ENCODE measurements around the gene OGFRL1. TPM values are rescaled to one million over a fixed set of nuclear protein-coding genes. Genes with fewer than 3 reads are reported as not detected.

OGFRL1 gene
- total and polyA plus RNA-seq, 9 of the 15 experiments (the other 6 are each of a cell fraction or from before 2014, with no cell fraction given): 0.01 to 0.07 (median 0.03) TPM

DNA sequence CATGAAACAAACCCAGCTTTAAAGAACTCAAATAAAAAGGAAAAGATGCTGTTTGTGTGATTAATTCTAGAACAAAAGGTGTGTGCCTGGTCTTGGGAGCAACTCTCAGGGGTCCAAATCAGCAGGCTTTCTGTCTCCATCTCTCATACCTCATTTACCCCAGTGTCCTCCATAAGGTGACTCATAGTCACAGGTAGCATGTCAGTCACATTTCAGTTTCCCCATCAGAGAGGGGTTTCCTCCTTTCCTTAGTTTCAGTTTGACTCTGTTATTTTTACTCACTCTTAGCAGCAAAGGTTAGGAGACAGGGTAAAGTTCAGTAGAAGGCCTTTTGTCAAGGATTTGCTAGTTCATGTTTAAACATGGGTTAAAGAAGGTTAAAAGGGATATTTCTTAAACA is 46.2 kb downstream of the OGFRL1 start (continued):
- TF ChIP-seq, protein P1, sequence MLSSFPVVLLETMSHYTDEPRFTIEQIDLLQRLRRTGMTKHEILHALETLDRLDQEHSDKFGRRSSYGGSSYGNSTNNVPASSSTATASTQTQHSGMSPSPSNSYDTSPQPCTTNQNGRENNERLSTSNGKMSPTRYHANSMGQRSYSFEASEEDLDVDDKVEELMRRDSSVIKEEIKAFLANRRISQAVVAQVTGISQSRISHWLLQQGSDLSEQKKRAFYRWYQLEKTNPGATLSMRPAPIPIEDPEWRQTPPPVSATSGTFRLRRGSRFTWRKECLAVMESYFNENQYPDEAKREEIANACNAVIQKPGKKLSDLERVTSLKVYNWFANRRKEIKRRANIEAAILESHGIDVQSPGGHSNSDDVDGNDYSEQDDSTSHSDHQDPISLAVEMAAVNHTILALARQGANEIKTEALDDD (IDR thresholded peaks at IDR 0.05): no peak

DNA sequence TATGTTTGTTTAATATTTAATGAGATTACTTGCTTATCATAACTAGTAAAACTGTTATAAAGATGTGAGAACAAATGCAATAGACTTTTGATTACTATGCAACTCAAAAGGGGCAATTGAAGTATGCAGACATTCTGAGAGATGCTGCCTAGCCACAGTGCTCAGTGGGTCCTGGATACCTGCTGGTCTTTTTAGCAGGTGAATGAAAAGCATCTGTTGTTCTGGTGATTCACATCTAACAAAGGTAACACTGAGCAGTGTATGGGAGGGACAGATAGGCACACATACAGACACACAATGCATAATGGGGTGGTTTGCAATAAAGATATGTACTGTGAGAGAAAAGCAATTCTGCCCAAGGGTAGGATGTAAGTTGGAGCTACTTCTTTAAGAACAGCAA is 46.9 kb downstream of the OGFRL1 start:
- ChIA-PET CTCF (ENCODE audit: low intra/inter-chr PET ratio) (no interaction called here), POLR2A (no interaction called here)
- H2AFZ ChIP-seq (ENCODE audit: low read depth, low read length): no peak overlapping the region
- H3K9ac ChIP-seq (ENCODE audit: insufficient read depth in 1 of 2, low read depth in 2 of 2, low read length in 2 of 2): no peak overlapping the region
- TF ChIP-seq ZNF174 (CRISPR knock-in tag; IDR thresholded peaks at IDR 0.05) (no peak), ZNF444 (CRISPR knock-in tag; IDR thresholded peaks at IDR 0.05) (no peak), MEIS2 (IDR thresholded peaks at IDR 0.05; ENCODE audit: partially characterized antibody) (no peak), ZNF561 (CRISPR knock-in tag; conservative IDR thresholded peaks at IDR 0.05) (no peak), YBX1 (IDR thresholded peaks at IDR 0.05) (no peak), RBBP5 (IDR thresholded peaks at IDR 0.05; ENCODE audit: borderline replicate concordance, insufficient read depth, low read length, poor library complexity, severe bottlenecking) (no peak), TAF15 (IDR thresholded peaks at IDR 0.05; ENCODE audit: low read depth, low read length) (no peak), ZNF41 (CRISPR knock-in tag; conservative IDR thresholded peaks at IDR 0.05) (no peak)
- TF ChIP-seq, protein P2, sequence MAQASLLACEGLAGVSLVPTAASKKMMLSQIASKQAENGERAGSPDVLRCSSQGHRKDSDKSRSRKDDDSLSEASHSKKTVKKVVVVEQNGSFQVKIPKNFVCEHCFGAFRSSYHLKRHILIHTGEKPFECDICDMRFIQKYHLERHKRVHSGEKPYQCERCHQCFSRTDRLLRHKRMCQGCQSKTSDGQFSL (CRISPR knock-in tag; IDR thresholded peaks at IDR 0.05): no peak
- TF ChIP-seq, protein P2 (tag; IDR thresholded peaks at IDR 0.05): no peak
- TF ChIP-seq, protein P3, sequence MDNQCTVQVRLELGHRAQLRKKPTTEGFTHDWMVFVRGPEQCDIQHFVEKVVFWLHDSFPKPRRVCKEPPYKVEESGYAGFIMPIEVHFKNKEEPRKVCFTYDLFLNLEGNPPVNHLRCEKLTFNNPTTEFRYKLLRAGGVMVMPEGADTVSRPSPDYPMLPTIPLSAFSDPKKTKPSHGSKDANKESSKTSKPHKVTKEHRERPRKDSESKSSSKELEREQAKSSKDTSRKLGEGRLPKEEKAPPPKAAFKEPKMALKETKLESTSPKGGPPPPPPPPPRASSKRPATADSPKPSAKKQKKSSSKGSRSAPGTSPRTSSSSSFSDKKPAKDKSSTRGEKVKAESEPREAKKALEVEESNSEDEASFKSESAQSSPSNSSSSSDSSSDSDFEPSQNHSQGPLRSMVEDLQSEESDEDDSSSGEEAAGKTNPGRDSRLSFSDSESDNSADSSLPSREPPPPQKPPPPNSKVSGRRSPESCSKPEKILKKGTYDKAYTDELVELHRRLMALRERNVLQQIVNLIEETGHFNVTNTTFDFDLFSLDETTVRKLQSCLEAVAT (IDR thresholded peaks at IDR 0.05): no peak
- H3K36me3 ChIP-seq (ENCODE audit: control insufficient read depth, insufficient read depth, low read length): no peaks in the 10 kb centered on the region
- H3K4me3 ChIP-seq: no peak overlapping the region
- in situ Hi-C loops (cut with MboI): no loop called here
- no peak overlapping the region for H3K4me2 ChIP-seq (ENCODE audit: insufficient read depth, low read length)
- no peaks in the 10 kb centered on the region for H3K9me3 ChIP-seq (replicated peaks; ENCODE audit: control insufficient read depth, insufficient read depth, low read depth, low read length)
- H3K27me3 ChIP-seq (ENCODE audit: control insufficient read depth in 2 of 2, insufficient read depth in 2 of 2, low read length in 2 of 2): no peaks in the 10 kb centered on the region
- no peak overlapping the region for H3K27ac ChIP-seq (ENCODE audit: extremely low read depth, low read depth, low read length)
- ATAC-seq (no peak), FAIRE-seq (no peak), DNase-seq (ENCODE audit: extremely low read depth in 1 of 4, low spot score in 3 of 4) (no peak)
- intact Hi-C loops (cut with micrococcal nuclease): no loop called here
- no TSS peak for BruUV-seq (replicated peaks)
- no peaks in the 10 kb centered on the region for H4K20me1 ChIP-seq (replicated peaks; ENCODE audit: control insufficient read depth, insufficient read depth, low read length)
- H3K4me1 ChIP-seq (replicated peaks in 1 of 2; ENCODE audit: control insufficient read depth in 2 of 2, insufficient read depth in 2 of 2, low read length in 2 of 2): no peaks in the 10 kb centered on the region
- no peaks in the 10 kb centered on the region for H3K9me1 ChIP-seq (ENCODE audit: control insufficient read depth, insufficient read depth, low read length)
- H3K79me2 ChIP-seq (ENCODE audit: control insufficient read depth, insufficient read depth, low read length): no peaks in the 10 kb centered on the region
